ENCODE measurements around the gene ASXL1.

The ASXL1 gene

DNA sequence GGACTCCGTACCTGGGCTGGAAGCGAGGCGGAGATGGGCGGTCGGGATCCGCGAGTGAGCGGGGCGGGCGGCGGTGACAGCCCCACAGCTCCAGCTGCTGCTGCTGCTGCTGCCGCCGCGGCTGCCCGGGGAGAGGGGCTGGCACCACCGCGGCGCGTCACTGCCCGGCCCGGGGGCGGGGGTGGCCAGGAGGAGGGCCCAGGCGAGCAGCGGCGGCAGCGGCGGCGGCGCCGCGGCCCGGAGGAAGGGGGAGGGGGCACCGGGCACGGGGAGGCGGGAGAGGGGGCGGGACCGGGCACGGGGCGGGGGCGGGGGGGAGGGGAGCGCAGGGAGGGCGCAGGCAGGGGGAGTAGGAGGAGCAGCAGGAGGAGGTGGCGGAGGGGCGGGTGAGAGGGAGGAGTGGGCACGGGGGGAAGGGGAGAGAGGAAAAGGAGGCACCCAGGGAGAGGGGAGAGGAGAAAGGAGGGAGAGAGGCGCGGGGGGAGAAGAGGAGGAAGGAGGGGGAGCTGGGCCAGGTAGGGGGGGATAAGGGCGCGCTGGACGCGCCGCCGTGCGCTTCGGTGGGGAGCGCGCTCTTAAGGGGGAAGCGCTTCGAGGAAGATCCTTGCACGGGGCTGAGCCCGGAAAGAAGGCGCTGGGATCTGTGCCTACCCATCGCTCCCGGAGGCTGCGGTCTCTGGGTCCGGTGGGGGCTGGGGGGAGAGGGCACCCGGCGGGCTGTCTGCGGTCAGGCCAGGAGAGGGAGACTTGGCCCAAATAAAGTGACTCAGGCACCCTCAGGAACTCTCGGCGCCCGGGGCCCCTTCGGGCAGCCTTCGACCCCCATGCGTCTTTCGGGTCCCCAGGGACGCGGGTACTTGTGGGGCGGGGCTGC, 125.5 kb downstream of the ASXL1 start:
- peak; percentile 79 for DNase-seq

DNA sequence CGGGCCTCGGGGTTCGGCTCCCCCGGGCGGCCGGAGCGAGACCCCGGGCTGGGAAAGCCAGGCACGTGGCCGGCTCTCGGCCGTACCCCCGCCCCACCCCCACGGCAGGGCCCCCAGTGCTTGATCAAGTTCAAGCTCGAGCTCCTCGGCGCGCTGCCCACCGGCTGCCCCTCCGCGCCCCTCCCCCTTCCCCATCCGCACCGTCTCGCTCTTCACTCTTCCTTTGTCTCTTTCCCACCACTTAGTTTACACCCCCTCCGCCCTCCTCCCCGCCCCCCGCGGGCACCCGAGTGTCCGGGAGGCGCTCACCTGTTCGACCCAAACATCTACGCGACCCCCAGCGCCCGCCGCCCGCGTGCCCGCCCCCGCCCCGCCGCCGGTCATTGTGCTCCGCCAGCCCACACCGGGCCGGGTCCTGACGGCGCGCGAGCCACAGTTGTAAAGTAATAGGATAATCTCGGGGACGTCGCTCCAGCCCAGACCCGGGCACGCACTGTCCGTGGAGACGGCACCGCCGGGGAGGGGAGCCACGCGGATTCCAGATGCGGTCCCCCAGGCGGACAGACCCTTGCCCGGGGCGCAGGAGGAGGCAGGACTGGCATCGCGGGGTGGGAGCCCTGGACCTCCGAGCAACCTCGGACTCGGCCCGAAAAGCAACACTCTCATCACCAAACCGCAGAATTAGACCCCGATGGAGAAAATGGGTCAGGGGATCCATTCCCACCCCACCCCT, 126.3 kb downstream of the ASXL1 start:
- peak; percentile 48 for DNase-seq

DNA sequence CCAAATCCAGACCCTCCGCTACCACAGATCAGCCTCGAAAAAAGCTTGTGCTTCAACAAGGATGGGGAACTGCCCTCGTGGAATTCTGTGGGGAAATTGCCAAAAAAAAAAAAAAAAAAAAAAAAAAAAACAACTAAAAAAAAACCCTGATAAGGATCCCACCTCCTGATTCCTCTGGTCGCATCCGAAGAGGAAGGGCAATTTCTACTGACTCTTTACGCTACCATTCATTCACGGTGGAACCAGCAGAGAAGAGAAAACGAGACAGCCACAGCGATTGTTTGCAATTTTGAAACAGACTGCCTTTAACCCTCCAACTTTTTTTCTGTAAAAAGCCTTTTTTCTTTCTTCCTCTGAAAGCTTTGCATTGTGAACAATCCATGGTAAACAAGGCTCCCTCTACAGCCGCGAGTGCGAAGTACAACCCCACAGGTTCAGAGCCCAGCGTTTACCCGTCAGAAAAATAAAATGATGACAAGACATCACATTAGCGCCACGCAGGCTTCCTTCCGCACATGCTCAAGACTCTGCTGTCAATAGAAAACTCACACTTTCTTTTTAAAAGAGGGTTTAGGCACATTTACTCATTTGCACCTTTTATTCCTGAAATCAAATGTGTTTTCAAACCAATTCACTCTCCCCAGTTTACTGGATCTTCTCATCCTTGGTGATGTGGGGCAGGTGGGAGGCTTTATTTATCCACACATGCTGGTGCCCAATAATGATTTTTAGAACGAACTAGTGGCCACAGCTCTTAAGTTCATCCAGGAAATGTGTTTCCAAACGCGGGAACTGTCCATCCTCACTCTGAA, 127.0 kb downstream of the ASXL1 start:
- DNase-seq, result peak; percentile 90

DNA sequence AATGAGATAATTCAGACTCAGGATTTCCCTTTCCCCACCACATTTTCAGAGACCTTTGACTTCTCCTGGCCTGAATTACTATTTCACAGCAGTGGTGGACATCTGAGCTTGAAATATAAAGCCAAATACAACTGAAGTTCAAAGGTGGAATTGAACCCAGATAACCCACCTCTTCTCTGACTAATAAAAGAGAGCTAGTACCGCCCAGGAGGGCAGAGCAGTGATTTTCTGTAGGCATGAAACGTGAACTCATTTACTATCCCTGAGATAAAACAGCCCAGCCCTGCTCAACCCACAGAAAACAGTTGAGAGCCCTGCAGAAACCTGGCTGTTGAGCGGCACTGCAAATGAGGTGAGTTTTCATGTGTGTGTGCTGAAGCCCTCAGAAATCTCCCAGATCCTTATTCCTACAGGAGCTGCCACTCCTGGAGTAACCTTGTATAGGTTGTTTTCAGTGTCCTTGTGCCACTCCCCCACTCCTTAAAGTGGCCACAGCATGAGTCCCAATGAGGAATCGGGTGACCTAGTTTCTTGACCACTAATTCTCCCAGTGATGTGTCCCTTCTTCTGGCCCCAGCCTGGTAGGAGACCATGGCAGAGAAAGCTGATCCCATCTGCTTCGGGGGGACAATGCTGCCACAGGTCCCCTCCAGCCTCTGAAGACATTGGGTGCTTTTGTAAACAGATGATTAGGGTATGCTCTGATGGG, 127.8 kb downstream of the ASXL1 start:
- DNase-seq, result no peak

DNA sequence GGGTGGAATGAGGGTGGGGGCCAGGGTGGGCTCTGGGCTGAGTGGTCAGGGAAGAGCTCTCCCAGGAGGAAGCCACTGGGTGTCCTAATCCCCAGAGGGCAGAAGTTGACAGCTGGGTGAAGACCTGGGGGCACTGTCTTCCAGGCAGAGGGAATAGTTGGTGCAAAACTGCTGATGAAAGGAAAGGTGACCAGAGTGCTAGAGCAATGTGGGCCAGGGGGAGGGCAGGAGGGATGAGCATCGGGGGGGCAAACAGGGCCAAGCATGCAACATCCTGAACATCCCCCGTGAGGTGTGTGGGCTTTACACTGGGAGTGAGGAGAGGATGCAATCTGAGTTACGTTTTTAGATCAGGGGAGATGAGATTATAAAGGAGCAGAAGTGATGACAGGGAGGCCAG, 129.2 kb downstream of the ASXL1 start:
- DNase-seq, result no peak

DNA sequence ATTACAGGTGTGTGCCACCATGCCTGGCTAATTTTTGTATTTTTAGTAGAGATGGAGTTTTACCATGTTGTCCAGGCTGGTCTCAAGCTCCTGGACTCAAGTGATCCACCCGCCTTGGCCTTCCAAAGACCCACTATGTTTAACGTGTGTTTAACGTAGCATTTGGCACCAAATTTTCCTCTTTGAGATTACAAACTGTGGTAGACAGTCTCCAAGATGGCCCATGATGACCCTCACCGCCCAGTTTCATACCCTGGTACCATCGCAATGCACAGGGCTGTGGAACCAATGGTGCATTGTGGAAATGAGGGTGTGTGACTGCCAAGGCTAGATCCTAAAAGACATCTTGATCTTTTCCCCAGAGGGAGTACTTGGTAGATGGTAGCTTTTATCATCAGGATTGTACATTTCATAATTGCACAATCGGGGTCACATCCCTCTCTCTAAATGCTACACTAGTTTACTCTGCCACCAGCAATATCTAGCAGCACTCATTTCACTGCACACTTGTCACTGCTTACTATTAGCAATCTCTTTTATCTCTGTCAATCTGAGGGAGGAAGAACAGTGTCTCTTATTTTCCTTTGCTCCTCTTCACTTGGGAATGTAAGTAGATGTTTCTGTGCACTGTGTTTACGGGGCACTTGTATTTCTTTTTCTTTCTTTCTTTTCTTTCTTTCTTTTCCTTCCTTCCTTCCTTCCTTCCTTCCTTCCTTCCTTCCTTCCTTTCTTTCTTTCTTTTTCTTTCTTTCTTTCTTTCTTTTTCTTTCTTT, 130.1 kb downstream of the ASXL1 start:
- DNase-seq, result no peak
